GM18507 (cell line): Measurements from ENCODE around the gene CREB5.
A peak's percentile ranks its signal among the peaks of the same experiment; 100 is the strongest.

Source experiments
- DNase-seq: peaks from one replicate; pipeline ENCODE4 v3.0.0; 2011; ENCODE audit warnings: low read depth; ENCODE audit not compliant: insufficient read length; ENCODE audit errors: extremely low spot score
- FAIRE-seq: peaks from 2 replicates; lab custom pipeline; 2011; peaks lifted over from hg19 to GRCh38; lab: Jason Lieb, UNC

CREB5 gene

GRCh38 chr7:28618383-28618782, 206.1 kb downstream of the CREB5 start:
- DNase-seq (no peak), FAIRE-seq (no peak)

- DNase-seq (no peak), FAIRE-seq (no peak)
These were observed 206.9 kb downstream of the CREB5 start for GRCh38 chr7:28619256-28619655.

DNA sequence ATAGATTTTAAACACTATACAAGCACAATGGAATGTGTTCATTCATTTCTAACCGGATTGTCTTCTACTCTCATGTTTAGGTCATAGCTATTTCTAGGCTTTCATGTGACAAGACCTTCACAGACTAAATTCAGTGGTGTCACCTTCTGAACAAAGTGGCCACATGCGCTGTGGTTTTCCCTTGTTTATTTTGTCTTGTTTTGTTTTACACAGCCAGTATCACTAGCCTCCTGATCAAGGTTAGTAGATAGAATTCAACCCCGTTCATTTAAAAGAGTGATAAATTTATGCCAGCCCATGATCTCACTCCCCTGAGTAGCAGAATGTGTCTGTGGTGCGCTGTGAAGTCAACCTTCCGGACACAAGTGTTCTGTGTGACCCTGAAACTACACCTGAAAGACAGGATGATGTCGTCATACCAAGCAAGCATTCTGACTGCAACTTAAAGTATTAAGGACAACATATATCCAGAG, 209.1 kb downstream of the CREB5 start:
- peak; percentile 71 for FAIRE-seq
- no peak for DNase-seq

DNA sequence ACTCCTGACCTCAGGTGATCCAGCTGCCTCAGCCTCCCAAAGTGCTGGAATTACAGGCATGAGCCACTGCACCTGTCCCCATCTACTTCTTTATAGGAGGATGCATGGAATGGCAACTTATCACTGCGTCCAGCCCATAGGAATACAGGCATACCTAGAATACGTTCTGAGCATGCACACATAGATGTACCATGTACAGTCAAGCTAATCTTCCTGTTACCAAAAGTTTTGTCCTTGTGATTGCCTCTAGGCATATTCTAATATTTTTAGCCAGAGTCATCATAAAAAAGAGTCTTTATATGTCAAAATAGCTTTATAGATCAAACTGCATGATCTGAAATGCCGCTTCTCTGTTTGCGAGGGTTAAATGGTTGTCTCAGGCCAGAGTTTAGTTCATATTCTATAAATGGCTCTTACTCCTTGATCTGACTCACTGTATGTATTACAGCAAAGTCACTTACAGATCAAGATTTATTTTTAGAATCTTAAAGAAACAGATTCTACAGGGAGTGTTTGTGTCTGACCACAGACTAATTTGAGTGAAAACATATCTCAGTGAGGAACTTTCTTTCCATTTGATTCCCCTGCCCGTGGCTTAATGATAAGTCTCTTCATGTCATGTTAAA, 210.9 kb downstream of the CREB5 start:
- peak; percentile 21 for FAIRE-seq
- DNase-seq = no peak

GRCh38 chr7:28623863-28624262, 211.5 kb downstream of the CREB5 start:
- DNase-seq = no peak

DNA sequence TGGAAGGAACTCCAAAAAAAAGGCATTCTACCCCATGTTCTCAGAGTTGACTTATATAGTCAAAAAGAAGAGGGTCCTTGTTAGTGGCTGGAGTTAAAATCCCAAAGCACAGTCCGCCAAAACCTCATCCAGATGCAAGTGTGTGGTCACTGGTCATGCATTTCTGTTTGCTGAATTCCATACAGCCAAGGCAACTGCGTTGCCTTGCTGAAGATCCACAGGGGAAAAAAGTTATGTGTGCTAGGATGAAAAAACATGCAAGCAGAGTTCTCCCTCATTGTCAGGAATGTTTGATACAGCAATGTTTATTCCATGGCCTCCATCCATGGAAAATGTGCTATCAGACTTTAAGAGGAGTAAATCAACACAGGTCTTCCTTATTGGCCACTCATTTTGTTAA, 213.1 kb downstream of the CREB5 start:
- DNase-seq (no peak), FAIRE-seq (no peak)

More at GRCh38 chr7:28623863-28624262, 211.5 kb downstream of the CREB5 start:
- FAIRE-seq = peak; percentile 61

GRCh38 chr7:28626221-28626620, 213.9 kb downstream of the CREB5 start:
- DNase-seq (no peak), FAIRE-seq (no peak)

DNA sequence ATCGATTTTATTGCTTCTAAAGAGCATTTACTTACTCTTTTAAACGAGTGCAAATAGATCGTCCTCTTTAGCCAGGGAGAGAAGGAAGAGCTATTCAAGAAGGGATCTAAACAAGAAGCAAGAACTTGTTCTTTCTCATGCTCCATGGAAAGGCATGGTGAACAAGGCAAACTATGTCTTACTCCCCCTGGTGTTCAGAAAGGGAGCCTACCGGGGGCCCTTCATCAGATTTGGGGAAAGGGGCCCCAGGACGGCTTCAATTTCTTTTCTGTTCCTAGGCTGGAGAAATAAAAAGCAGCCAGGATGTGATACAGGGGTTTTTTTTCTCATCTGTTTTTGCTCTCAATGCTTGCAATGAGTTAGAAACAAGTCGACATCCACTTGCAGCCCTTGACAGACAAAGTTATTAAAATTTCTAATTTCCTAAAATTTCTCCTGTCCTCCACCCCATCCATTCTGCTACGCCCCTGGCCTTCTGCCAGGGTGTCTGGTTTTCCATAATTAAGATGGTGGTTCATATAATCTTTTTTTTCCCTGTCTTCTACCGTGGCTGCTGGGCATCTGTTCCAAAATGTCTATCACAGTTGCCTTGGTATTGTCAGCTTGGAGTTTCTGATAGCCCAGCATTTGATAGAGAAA, 214.4 kb downstream of the CREB5 start:
- FAIRE-seq = peak; percentile 63
- DNase-seq = peak; percentile 8

- DNase-seq = no peak
- no peak for FAIRE-seq
These were observed 214.9 kb downstream of the CREB5 start for GRCh38 chr7:28627263-28627653.

DNA sequence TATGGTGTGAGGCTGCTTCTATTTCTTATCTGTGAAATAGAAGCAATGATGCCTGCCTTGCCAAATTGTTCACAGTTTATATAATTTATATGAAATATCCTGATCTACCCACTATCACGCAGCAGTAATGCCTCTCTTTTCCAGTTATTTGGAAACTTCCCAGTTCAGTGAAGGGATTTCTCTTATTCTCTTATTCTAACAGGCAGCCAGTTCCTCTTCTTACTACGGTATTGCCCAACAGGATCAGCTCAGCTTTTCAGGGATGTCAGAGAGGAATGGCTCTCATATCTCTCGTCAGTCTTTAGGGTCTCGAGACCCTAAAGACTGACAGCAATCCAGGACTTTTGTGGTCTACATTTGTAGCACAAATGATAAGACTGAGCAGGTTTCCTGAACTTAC, 215.6 kb downstream of the CREB5 start:
- FAIRE-seq (no peak), DNase-seq (no peak)

DNA sequence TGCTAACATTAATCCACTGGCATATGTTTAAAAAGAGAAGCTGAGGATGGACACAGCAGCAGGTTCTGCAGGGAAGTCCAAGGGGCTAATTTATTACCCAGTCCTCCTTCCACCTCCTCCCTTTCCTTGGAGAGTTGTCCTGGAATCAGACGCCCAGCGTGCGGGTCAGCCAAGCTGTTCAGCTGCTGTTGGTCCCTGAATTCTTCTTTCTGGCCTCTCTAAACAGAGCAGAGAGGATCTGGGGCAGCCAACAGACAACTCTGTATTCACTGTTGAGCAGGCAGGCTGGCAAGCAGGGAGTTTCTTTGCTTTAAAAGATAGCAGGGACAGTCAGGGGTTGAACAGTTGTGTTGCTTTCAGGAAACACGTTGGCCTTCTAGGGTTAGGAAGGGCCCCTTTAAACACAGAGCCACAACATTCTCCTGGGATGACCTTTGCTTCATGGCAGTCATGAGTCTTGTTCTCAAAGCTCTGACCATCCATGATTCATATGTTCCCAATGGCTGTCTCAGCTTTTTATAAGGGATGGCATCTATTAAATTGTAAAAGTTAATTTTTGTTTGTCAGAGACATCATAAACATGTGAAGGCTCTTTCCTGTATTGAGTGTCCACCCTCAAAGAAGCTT, 217.0 kb downstream of the CREB5 start:
- DNase-seq (no peak), FAIRE-seq (no peak)

GRCh38 chr7:28630350-28630749, 218.0 kb downstream of the CREB5 start:
- FAIRE-seq (no peak), DNase-seq (no peak)

GRCh38 chr7:28631995-28632394, 219.7 kb downstream of the CREB5 start:
- no peak for FAIRE-seq
- no peak for DNase-seq

DNA sequence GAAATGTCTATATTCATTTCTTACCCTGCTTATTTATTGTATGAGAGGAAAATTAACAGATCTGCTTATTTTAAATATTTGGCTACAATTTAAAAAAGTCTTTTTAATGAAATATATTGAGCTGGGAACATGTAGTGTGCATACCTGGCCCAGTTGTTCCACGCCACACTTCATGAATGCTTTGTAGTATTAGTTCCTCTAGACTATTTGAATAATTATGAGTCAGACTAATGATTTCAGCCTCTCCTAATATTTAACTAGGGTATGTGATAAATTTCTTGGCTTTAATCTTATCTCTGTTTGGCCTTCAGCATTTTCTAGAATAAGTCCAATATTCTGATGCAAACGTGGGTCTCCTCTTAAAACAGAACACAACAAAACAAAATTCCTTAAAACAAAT, 226.6 kb downstream of the CREB5 start:
- DNase-seq (no peak), FAIRE-seq (no peak)

DNA sequence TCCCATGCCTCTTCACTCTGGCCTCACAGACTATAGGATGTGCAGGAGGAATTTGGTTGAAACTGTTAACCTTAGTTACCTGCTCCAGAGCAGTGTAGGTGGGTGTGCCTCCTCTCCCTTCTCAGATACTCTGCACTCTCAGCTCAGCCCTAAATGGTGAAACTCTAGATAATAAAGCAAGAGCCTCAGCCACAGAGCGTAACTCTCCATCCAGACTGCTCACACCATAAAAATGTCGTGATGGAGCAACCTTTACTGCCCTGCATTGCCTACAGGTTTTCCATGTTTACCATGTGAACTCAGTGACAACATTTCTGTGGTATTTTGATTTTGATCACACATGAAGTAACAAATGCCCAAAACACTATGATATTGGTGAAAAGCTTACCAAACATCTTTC, 227.7 kb downstream of the CREB5 start:
- DNase-seq (no peak), FAIRE-seq (no peak)

DNA sequence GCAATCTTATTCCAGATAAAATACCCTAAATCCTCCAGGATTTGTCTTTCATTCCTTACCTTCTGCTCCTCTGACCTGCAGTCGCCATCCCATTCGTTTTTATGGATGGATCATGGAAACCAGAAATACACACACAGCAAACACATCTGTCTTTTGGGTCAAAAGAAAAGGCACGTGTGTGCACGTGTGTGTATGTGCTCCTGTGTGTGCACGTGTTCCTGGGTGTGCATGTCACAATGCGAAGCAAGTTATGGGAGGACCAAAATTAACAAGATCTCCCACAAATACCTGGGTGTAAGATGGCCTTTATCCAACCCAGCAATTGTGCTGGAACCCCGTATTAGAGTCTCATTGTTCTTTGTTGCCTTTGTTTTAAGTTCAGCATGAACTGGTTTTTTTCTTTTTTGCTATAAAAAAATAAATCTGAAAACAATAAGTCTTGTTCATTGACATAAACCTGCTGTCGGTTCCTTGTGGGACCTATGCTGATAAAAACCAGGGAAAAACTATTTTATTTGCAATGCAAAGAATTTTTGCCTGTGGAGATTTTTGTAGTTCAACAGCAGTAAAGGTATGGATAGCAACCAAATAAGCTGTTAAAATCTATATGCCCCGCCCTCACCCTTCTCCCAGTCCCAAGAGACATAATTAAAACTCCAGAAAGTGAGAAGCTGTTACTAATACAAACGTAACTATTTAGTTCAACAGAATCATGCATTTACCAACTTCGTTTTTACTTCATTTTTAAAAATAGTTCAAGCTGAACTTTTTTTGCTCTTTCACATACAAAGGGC, 229.6 kb downstream of the CREB5 start:
- DNase-seq (no peak), FAIRE-seq (no peak)

GRCh38 chr7:28643188-28643569, 230.9 kb downstream of the CREB5 start:
- no peak for FAIRE-seq
- no peak for DNase-seq

DNA sequence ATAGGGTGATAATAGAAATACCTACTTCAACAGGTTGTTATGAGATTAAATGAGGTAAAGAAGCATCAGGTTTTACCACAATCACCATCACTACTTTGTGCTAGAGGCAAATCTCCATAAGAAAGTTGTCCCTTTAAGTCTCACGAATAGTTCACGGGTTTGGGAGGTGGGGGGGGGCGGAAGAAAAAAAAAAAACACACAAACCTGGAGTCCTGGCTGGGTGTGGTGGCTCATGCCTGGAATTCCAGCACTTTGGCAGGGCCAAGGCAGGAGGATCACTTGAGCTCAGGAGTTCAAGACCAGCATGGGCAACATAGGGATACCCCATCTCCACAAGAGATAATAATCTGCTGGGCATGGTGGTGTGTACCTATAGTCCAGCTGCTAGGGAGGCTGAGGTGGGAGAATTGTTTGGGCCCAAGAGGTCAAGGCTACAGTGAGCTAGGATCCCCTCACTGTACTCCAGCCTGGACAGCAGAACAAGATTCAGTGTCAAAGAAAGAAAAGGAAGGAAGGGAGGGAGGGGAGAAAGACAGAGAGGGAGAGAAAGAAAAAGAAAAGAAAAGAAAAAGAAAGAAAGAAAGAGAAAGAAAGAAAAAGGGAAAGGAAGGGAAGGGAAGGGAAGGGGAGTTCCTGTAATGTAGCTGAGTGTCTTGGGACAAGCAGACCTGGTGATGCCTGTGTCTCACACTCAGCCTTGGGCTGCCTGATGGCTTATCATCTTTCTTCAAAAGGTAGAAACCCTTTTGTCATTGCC, 231.4 kb downstream of the CREB5 start:
- no peak for DNase-seq
- FAIRE-seq = no peak

- no peak for DNase-seq
- no peak for FAIRE-seq
These were observed 233.5 kb downstream of the CREB5 start for GRCh38 chr7:28645866-28646265.
